AG04450 (cell line): ENCODE results near the gene DCXR. TPM values are rescaled to one million over a fixed set of nuclear protein-coding genes. Genes with fewer than 3 reads are reported as not detected.
A peak's percentile ranks its signal among the peaks of the same experiment; 100 is the strongest.

ENCODE experiments used
- CTCF ChIA-PET: fragments of 300-600, 350-600 bp; formaldehyde crosslinking; extraction: SDS; loops from one replicate; lab custom pipeline; 2022; ENCODE audit warnings: antibody characterized with exemption, inconsistent platforms; lab: Charles Lee
- POLR2A ChIA-PET: fragments of 350-600 bp; formaldehyde crosslinking; extraction: SDS; loops from one replicate; lab custom pipeline; 2021; ENCODE audit warnings: antibody characterized with exemption, inconsistent platforms; lab: Yijun Ruan, JAX
- DNase-seq: peaks from one replicate; pipeline ENCODE4 v3.0.0-alpha.2; 2011; ENCODE audit warnings: low read depth, low spot score
- H3K27ac ChIP-seq: one replicate; pipeline ENCODE4 v1.5.1; 2012; ENCODE audit warnings: low read depth, low read length, control low read depth
- H3K27me3 ChIP-seq: one replicate; pipeline ENCODE4 v1.6.0; 2012; ENCODE audit warnings: low read length; ENCODE audit not compliant: control insufficient read depth, insufficient read depth
- H3K4me3 ChIP-seq: 2 replicates; pipeline ENCODE4 v1.5.1; 2011; ENCODE audit warnings: mild to moderate bottlenecking, low read depth, low read length, control low read depth
- H3K9me3 ChIP-seq: 2 replicates; pipeline ENCODE4 v1.5.1; 2012; ENCODE audit warnings: low read length; ENCODE audit not compliant: control insufficient read depth, insufficient read depth
- polyA plus RNA-seq: library from polyadenylated mRNA; depleted of rRNA; stranded (reverse); fragments of >200 nt; gene quantifications from 2 replicates; pipeline ENCODE4 v1.2.3, GENCODE V29; 2011
- TF ChIP-seq, protein P1 (sequence below): IDR thresholded peaks from 2 replicates; pipeline ENCODE4 v1.5.1; 2011; ENCODE audit warnings: low read depth, low read length, control low read depth, inconsistent platforms

The DCXR gene
- polyA plus RNA-seq, 1 experiment = 35.5 TPM

DNA sequence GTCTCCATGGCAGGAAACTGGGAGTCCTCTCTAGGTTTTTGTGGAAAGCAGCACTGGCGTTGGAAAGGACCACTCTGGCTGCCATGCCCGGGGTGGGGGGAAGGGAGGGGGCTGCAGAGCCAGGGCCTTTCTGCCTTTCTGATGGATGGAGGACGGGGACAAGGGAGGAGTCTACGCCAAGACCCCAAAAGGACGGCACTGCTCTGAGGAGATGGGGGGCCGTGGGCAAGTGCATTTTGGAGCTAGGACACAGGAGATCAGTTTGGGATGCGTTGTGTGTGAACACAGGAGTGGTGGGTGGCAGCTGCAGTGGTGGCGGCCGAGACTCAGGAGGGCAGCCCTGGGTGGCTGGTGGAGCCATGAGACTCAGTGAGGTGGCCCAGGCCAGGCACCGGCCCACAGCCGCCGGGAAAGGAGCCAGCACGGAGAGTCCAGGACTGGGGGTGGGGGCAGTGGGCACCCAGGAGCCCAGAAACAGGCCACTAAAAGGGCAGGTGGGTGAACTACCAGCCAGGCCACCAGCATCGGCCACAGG, 16.9 kb downstream of the DCXR start:
- TF ChIP-seq, protein P1, sequence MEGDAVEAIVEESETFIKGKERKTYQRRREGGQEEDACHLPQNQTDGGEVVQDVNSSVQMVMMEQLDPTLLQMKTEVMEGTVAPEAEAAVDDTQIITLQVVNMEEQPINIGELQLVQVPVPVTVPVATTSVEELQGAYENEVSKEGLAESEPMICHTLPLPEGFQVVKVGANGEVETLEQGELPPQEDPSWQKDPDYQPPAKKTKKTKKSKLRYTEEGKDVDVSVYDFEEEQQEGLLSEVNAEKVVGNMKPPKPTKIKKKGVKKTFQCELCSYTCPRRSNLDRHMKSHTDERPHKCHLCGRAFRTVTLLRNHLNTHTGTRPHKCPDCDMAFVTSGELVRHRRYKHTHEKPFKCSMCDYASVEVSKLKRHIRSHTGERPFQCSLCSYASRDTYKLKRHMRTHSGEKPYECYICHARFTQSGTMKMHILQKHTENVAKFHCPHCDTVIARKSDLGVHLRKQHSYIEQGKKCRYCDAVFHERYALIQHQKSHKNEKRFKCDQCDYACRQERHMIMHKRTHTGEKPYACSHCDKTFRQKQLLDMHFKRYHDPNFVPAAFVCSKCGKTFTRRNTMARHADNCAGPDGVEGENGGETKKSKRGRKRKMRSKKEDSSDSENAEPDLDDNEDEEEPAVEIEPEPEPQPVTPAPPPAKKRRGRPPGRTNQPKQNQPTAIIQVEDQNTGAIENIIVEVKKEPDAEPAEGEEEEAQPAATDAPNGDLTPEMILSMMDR = no peak
- ChIA-PET CTCF (interaction anchor here (0.5 to 4.5 kb wide), 12 partner anchors 10 to 202 kb away, joined by 3 to 34 read pairs (median 4); partner anchors contain the start of genes DCXR and NOTUM), POLR2A (interaction anchor here (0.6 kb wide), 1 partner anchor 84 kb away, joined by 5 read pairs; no protein-coding TSS in a partner anchor)
- H3K27me3 ChIP-seq = no peaks in the 10 kb centered on the region
- no peaks in the 10 kb centered on the region; the same call in 1 of the 2 replicates for H3K9me3 ChIP-seq
- DNase-seq = no peak
- H3K4me3 ChIP-seq = no peak overlapping the region
- H3K27ac ChIP-seq = no peak overlapping the region

DNA sequence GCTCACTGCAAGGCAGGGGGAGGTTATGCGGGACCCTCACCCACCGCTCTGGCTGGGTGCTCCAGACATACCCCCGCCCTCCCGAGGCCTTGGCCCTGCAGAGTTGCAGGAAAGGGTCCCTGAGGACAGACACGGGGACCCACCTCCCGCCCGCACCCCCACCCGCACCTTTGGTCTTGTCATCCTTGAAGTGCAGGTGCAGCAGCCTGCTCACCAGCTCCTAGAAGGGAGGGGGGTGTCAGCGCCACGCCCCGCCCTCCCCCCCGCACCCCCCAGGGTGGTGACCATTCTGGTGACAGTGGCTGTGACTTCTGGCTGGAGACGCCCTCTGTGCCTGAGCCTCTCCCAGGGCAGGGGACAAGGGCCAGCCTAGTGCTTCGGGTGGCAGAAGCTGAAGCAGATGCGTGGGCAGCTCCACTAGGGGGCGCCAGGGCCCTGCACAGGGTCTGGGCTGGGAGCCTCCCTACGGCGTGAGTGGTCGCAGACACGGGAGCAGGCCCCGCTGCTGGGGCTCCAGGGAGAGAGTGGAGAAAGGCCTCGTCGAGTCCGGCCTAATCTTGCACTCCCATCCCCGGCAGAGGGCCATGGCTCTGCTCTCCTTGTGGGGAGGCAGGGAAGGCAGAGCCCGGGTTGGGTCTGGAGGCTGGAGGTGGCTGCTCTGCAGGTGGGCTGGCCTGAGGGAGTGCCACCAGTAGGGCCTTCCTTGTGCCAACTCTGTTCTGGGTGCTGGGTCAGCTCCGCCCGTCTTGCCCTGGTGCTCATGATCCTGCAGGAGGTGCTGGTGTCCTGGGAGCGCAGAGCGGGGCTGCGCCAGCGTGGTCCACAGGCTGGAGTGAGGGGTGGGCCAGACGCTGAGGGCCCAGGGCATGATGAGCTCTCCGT, 17.6 kb downstream of the DCXR start:
- Histone ChIP-seq H3K4me3 (no peak overlapping the region), H3K9me3 (no peaks in the 10 kb centered on the region; the same call in 1 of the 2 replicates), H3K27ac (no peak overlapping the region), H3K27me3 (no peaks in the 10 kb centered on the region)
- no peak for DNase-seq
- ChIA-PET CTCF (interaction anchor here (0.5 to 4.5 kb wide), 13 partner anchors 11 to 202 kb away, joined by 3 to 34 read pairs (median 4); partner anchors contain the start of genes DCXR and NOTUM), POLR2A (interaction anchor here (0.6 to 0.9 kb wide), 2 partner anchors 18 to 85 kb away, joined by 3 to 4 read pairs; partner anchors contain the start of gene DCXR)
- TF ChIP-seq, protein P1 = peak; percentile 70

DNA sequence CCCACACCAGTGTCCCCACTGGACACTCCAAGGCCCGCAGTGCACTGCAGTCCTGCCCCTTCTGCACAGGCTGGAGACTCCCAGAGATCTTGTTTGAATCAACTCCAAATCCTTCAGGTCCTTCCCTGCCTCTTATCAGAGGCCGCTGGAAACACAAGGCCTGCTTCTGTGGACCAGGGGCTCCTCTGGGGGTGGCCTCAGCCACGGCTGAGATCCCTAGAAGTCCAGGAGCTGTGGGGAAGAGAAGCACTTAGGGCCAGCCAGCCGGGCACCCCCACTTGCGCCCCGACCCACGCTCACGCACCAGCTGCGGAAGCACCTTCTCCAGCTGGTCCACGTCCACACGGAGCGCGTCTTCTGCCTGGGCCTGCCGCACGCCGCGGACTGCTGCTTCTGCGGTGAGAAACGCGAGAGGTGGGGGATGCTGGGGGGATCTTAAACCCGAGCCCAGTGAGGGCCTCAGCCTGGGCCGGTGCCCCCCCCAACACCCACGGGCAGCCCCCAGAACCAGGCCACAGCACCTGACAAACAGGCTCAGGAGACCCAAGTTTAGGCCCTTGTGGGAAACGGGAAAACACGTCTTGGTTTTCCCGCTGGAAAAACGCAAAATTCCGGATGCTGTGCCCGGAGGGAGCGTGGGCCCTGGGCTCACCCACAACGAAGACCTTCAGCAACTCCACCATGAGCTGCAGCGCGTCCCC, 18.4 kb downstream of the DCXR start:
- POLR2A ChIA-PET = interaction anchor here (0.9 kb wide), 1 partner anchor 19 kb away, joined by 3 read pairs; the partner anchor contains the start of gene DCXR

DNA sequence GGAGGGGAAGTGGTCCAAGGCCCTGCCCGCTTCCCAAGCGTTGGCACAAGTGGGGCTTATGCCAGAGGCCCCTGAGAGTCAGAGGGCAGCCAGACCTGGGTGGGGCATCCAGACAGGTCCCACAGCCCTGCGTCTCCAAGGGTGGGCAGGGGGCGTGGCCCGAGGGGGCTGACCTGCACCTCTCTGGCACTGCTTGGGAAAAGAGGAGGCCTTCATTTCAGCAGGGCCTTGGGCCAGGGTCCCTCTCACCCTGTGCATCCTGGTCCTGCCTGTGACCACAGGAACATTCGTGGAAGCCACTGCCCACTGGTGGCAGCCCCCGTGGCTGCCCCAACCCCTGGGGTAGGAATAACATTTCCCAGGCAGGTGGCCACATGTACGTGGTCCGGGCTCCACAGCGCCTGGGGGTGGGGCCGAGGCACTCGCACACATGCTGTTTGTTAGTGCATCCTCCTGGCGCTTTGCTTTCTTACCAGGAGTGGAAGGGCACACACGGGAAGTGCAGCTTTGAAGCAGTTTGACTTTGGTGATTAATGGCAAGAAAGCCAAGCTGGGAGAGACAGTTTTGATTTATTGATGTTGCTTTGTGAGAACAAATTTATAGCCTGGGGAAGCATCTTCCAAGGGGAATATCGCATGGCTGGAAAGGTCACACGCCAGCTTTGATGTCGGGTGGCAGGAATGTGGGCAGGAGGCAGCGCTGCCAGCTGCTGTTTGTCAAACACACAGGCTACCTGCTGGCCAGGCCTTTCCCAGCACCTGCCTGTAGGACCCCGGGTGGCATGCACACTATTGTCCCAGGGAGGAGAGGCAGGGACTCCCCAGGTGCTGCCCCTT, 19.1 kb downstream of the DCXR start:
- no peaks in the 10 kb centered on the region; the same call in 1 of the 2 replicates for H3K9me3 ChIP-seq
- ChIA-PET POLR2A (no interaction called here), CTCF (interaction anchor here (4.5 kb wide), 1 partner anchor 59 kb away, joined by 34 read pairs; no protein-coding TSS in a partner anchor)
- no peak for DNase-seq
- H3K4me3 ChIP-seq = no peak overlapping the region
- no peak overlapping the region for H3K27ac ChIP-seq
- TF ChIP-seq, protein P1 = no peak
- H3K27me3 ChIP-seq = no peaks in the 10 kb centered on the region

More for the DNA sequence above, 18.4 kb downstream of the DCXR start:
- CTCF ChIA-PET = interaction anchor here (0.6 to 4.5 kb wide), 8 partner anchors 11 to 150 kb away, joined by 3 to 34 read pairs (median 4); partner anchors contain the start of genes DCXR and NOTUM
- Histone ChIP-seq H3K27ac (no peak overlapping the region), H3K27me3 (no peaks in the 10 kb centered on the region), H3K4me3 (no peak overlapping the region), H3K9me3 (no peaks in the 10 kb centered on the region; the same call in 1 of the 2 replicates)
- TF ChIP-seq, protein P1 = no peak
- no peak for DNase-seq
